Activated T-helper 1 cell treated with Interleukin-2 at 50 U/mL for 16 hours (primary cell): Measurements from ENCODE around the gene PTPRK.

Experiments
- DNase-seq: peaks from one replicate; pipeline ENCODE4 v3.0.0-alpha.2; 2020; ENCODE audit warnings: low read depth

Gene PTPRK

GRCh38 chr6:128244751-128245405 is 275.5 kb downstream of the PTPRK start:
- no peak for DNase-seq

DNA sequence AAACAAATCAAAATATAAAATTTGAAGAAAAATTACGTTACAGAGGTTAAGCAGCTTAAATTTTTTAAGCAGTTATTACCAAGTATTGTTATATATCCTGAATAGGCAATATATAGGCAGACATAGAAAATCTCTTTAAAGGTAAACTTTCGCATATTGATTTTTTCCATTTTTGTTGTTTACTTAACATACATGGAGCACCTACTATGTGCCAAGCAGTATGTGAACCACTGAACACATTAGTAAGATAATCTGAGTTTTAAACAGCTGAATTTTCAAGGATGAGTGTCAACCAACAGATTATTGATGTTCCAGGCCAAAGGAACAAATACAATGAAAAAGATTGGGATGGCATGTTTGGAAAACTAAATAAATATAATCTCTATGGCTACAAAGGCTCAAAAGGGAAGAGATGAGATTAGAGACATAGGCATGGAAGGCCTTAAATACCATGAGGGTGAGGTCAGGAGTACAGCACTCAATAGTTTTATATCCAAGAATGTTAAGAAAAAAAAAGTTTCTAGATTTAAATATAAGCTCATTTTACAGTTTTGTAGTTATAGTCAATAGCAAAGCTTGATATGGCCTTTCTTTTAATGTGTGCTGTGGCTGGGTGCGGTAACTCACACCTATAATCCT is 277.5 kb downstream of the PTPRK start:
- DNase-seq: no peak

- no peak for DNase-seq
Observed at GRCh38 chr6:128241216-128241615, 279.2 kb downstream of the PTPRK start.

DNA sequence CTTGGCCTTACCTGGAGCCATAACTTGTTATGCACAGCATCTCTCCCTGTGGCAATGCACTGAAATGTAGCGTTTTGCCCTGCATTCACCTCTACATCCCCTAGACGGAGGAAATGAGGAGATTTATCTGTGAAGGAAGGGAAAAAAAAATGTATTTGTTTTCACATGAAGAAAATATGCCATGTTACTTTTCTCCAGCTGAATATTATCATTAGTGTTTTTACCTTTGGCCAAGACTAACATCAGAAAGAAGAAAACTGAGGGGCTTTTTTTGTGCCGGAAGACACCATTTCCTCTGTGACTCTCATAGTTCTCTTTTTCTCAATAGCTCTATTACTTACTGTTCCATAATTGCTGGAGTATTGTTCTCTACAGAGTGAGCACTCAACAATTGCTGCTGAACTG is 280.4 kb downstream of the PTPRK start:
- no peak for DNase-seq

DNA sequence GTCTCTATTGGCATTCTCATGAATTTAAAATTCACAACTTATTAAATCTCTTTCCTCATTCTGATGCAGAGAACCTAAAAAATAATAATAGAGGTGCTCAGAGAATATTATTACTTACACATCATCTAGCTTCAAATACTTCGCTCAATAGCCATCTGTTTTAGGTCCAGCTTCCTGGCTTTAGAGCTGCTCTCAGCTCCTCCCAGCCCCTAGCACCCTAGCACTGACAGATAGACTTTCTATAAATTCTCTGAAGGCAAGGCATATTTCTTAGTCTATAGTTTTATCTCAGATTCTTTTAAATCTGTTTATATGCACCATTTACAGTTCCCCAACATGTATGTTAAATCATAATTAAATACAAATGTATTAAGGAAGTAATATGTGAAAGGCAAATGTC is 281.3 kb downstream of the PTPRK start:
- DNase-seq: no peak

- no peak for DNase-seq
Observed at GRCh38 chr6:128238225-128238624, 282.2 kb downstream of the PTPRK start.

DNA sequence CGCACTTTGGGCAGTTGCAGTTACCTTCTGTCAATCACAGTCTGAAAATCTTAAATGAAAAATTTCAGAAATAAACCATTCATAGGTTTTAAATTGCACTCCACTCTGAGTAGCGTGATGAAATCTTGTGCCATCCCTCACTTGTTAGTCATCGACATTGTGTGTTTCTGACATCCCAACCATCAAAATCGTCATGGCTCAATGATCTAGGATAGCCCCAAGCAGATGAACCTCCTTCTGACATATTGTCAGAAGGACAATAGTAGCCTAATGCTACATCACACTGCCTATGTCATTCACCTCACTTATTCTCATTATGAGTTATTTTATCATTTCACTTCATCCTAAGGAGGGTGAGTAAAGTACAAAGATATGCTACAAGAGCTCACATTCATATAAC is 284.8 kb downstream of the PTPRK start:
- no peak for DNase-seq

- DNase-seq: no peak
Observed at GRCh38 chr6:128233531-128233930, 286.9 kb downstream of the PTPRK start.

DNA sequence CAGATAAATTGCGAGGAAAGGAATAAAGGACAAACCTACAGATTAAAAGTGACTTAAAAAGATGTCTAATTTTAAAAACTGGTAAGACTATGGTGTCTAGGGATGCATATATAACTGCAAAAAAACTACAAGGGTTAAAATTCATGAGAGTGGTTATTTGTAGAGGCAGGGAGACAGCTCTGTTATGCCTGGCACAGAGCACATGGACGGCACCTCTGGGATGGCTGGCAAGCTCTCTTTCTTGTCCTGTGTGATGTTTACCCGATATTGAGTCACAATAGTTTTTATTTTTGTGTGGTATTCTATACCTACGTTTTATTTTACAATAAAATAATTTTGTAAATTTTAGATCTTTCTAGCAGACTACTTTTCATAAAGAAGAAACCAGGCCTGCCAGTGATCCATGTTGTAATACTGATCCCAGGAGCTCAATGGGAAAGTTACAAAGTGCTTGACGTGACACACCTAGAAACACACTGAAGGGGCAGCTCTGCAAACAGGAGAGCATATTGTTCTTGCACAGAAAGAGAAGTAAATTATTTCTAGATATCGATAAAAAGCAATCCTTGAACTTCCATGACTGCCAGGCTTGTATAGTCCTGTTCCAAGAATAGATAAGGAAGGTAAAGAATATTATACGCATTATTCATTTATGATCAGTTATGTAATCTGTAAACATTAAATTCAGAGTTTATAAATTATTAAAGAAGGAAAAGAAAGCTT is 290.0 kb downstream of the PTPRK start:
- no peak for DNase-seq

DNA sequence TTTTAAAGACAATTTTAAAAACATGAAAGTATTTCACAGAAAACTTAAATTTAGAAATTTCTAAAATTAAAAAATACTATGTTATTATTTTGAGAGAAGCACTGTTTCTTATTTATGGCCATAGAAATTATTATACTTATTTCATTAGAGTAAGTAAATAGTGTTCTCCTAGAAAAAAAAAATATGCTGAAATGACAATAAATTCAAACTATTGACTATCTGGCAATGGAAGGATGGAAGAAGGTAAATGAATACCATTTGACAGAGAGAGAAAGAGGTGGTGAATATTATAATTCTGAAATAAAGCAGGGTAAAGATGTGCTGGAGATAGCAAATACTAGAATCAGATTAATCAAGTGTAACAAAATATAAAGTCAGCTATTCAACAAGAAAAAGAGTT is 294.8 kb downstream of the PTPRK start:
- DNase-seq: no peak

DNA sequence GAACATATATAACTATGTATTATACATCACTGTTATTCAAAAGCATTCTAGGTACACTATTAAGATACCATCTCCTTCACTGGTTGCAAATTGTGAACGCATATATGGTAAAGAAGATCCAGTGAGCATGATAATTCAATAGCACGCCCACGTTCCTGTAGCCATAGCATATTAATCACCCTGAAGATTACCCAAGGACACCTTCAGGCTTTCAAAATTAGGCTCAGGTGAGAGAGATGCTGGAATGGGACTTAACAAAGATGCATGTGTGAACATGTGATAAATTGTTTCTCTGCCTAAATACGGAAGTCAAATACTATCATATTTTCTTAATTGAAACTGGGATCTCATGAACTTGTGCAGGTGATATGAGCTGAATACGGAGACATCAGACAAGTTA is 303.5 kb downstream of the PTPRK start:
- DNase-seq: no peak

DNA sequence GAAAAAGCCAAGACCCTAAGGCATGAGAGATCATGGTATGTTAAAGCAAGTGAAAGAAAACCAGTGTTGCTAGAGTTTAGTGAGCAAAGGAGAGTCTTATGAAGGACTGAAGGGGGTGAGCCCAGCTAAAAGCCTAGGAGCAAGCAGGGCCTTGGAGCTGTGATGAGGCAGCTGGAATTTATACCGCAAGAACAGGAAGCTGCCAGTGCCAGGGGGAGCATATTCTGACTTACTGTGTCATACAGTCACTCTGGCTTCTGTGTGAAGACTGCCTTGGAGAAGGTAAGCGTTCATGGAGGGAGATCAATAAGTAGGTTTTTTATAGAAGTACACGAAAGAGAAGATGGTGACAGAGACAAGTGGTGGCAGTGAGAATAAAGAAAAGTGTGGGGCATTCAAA is 310.6 kb downstream of the PTPRK start:
- DNase-seq: no peak

DNA sequence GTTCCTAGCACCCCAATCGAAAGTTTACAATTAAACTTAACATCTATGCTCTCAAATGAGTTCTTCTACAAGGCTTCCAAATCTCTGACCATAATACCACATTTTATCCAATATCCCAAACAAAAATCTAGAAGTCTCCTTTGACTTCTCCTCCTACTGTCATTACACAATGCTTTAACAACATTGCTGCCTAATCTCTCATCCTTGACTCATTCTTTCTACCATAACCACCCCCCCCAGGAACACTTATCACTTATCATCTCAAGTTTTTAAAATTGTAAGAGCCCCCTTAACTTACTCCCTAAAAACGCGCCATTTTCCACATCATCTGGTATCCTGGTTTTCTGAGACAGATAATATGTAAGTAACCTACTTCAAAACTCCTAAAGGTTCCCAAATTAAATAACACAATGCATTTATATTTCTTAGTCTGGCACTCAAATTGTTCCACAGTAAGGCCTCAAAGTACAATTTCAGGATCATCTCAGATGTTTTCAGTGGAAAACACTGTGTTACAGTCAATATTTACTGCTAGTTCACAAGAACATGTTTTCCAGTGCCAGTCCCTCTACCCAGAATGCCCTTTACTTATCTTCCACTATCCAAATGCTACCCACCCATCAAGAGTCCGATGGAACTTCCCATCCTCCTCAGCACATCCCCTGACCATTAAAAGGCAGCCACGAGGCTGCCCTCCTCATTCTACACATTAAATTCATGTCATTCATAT is 311.4 kb downstream of the PTPRK start:
- no peak for DNase-seq

GRCh38 chr6:128208078-128208477 is 312.3 kb downstream of the PTPRK start:
- DNase-seq: no peak

GRCh38 chr6:128206610-128207426 is 313.6 kb downstream of the PTPRK start:
- no peak for DNase-seq

GRCh38 chr6:128204616-128205015 is 315.8 kb downstream of the PTPRK start:
- no peak for DNase-seq

GRCh38 chr6:128202169-128202765 is 318.1 kb downstream of the PTPRK start:
- no peak for DNase-seq

DNA sequence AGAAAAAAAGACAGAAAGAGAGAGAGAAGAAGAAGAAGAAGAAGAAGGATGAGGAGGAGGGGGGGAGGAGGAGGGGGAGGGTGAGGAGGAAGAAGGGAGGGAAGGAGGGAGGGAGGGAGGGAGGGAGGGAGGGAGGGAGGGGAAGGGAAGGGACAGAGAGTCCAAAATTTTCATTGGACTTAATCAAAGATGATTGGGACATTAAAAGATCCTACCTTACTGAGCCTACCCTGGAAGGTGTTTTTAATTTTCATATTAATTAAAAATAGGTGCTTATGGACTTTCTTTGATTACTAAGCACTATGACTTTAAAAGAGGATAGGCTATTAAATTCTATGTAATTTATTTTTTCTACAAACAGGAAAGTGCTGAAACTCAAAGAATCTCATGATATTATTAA is 319.6 kb downstream of the PTPRK start:
- DNase-seq: no peak

GRCh38 chr6:128199461-128199860 is 320.9 kb downstream of the PTPRK start:
- no peak for DNase-seq

DNA sequence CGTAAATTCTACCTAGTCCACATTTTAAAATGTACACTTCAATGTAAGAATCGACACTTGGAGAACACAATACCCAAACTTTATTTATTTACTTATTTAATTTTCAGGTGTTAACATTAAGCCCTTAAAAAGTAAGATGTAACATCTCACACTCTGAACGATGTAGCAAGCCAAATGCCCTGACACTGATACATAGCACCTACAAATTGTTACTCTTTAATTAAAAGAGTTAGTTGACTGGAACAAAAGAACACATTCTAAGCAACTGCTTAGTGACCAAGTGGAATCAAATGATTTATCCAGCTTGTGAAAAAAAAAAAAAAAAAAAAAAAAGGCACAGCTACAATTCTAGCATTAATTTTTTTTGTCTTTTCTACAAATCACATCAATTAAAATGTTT is 327.4 kb downstream of the PTPRK start:
- DNase-seq: no peak

DNA sequence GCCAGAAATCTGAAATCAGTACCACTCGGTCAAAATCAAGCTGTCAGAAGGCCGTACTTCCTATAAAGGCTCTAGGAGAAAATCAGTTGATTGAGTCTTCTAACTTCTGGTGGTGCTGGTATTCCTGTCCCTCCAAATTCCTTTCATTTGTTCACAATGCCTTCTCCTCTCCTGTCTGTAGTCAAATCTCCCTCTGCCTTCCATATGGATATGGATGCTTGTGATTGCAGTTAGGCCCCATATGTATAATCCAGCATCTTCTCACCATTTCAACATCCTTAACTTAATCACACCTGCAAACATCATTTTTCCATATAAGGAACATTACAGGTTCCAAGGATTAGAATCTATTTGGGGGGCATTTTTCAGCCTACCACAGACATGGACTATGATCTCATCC is 331.7 kb downstream of the PTPRK start:
- no peak for DNase-seq

- DNase-seq: no peak
Observed at GRCh38 chr6:128186729-128187128, 333.7 kb downstream of the PTPRK start.
